HG03060 (cell line): ENCODE measurements around the gene LRRC3.

ENCODE experiments used
- ATAC-seq: cut with Tn5 transposase; IDR thresholded peaks from one replicate; pipeline ENCODE4 v1.9.1; 2021; ENCODE audit warnings: low read depth, moderate number of reproducible peaks; ENCODE audit not compliant: unreplicated experiment

The LRRC3 gene

DNA sequence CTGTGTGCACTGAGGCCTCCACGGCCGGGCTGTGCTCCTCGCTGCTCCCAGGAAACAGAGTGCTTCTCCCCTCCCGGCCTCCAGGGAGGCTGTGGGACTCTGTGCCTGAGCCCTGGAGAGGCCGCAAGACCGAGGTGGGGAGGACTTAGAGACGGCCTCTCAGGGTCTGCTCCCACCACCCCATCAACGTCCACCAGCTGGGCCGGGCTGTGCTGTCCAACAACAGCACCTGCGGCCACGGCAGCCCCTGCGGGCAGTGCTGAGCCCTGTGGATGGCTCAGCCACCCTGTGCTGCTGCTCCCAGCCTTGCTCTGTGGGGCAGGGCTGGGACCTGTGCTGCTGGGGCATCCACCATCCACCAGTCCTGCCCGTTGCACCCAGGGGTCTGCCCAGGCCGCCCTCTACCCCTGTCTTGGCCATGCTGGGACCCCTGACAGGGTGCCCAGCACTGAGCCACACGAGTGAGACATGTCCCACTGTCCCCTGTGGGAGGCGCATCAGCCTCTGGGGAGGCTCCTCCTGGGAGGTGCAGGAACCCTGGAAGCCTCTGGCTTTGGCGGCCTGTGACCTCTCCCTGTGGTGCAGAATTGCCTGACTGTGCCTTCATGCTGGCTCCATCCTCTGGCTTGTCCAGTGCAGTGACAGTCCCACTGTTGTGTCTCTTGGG lies 31.2 kb upstream of the LRRC3 start:
- no peak for ATAC-seq

DNA sequence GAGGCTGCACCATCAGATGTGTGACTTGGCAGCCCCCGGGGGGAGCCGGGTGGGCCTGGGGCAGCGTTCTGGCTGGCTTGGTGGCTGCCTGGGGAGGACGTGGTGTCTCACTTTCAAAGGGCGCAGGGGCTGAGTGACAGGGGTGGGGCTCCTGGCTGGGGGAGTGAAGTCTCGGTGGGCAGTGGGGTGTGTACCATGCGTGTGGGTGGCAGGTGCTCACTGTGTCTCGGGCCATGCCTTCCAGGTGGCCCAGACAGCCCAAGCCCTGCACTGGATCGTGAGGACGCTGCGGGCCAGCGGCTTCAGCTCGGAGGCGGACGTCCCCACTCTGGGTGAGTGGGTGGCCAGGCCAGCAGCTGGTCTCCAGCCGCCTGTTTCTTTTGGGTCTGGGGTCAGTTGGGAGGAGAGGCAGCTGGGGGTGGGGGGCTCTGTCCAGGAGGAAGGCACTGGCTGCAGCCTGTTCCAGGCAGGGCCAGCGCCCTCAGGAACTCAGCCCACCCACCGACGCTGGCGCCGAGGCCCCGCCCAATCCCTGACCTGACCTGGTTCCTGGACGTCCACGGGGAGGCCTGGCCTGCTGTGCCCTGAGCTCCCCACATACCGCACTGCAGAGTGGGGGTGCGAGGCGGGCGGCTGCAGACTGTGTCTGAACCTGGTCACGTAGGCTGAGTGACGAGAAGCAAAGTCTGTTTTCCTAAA lies 30.6 kb upstream of the LRRC3 start:
- no peak for ATAC-seq

DNA sequence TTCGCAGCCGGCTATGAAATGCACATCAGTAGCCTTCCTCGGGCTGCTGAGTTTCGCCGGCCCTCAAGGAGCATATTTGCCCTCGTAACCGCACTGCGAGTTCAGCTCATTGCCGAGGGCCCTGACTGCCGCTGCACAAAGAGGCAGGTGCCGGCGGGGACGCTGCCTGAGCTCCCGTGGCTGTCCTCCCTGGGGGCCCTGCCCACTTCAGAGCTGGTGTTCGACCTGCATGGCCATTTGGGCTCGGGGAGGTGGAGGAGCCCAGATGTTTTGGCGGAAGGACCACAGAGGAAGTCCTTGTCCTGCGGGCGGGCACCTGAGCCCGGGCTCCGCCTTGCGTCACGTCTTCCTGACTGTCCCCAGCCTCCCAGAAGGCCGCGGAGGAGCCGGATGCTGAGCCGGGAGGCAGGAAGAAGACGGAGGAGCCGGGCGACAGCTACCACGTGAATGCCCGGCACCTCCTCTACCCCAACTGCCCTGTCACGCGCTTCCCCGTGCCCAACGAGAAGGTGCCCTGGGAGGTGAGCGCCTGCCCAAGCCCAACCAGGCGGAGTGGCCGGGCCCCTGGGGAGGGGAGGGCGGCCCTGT lies 29.9 kb upstream of the LRRC3 start:
- no peak for ATAC-seq

DNA sequence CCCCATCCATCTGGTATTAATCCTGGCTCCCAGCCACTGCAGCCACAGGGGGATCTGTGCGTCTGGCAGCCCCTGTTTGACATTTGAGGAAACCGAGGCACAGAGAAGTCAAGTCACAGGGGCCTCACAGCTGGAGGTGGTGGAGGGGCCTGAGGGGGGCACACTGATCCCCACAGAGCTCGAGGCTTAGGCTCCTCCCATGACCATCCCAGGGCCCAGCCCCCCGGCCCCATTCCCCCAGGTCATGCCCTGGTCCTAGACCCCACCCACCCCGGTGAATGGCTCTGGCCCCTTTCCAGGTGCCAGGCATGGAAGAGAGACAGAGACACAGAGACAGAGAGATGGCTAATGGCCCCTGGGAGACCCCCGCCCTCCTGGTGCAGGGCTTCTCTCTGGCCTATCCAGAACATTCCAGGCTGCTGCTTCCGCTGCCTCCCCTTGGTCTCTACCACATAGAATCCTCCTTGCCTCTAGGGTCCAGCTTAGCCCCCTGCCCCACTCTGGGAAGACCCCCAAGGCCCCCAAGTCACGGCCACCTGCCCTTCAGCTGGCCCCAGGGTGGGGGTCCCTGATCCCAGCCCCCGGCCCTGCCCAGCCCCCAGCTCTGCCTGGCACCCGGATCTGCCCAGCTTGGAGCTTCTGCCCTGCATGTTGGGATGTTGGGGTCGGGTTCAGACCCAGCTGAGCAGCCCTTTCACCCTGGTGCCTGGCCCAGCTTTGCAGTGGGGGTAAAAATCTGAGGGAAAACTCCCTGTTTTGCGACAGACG lies 29.2 kb upstream of the LRRC3 start:
- no peak for ATAC-seq

DNA sequence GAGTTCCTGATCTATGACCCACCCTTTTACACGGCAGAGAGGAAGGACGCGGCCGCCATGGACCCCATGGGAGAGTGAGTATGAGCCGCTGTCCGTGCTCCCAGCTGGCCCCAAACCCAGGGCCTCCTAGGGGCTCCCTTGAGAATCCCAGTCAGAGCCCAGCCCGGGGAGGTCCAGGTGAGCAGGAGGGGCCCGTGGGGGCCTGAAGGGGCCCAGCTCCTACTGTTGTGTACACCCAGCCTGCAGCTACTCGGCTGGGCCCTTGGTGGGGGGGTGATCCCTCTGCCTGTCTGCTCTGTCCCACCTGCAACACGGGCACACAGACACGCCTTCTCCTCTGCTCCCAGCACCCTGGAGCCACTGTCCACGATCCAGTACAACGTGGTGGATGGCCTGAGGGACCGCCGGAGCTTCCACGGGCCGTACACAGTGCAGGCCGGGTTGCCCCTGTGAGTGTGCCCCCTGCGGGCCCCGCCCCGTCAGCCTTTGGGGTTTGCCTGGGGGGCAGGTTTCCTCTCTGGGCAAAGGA lies 28.6 kb upstream of the LRRC3 start:
- ATAC-seq: no peak

- ATAC-seq: no peak
Observed at GRCh38 chr21:44427241-44428120, 27.8 kb upstream of the LRRC3 start.

DNA sequence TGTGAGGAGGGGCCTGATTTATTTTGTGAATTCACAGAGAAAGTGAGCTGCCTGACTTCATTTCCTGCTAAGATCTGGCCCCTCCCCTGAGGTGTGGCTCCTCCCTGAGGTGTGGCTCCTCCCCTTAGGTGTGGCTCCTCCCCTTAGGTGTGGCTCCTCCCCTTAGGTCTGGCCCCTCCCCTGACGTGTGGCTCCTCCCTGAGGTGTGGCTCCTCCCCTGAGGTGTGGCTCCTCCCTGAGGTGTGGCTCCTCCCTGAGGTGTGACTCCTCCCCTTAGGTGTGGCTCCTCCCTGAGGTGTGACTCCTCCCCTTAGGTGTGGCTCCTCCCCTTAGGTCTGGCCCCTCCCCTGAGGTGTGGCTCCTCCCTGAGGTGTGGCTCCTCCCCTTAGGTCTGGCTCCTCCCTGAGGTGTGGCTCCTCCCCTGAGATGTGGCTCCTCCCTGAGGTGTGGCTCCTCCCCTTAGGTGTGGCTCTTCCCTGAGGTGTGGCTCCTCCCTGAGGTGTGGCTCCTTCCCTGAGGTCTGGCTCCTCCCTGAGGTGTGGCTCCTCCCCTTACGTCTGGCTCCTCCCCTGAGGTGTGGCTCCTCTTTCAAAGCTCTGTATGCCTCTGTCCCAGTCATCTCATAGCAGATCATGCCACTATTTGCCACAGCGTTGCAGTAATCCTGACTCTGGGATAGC lies 26.9 kb upstream of the LRRC3 start:
- ATAC-seq: no peak

GRCh38 chr21:44429894-44430293 lies 25.4 kb upstream of the LRRC3 start:
- no peak for ATAC-seq

GRCh38 chr21:44431300-44431699 lies 24.0 kb upstream of the LRRC3 start:
- no peak for ATAC-seq

DNA sequence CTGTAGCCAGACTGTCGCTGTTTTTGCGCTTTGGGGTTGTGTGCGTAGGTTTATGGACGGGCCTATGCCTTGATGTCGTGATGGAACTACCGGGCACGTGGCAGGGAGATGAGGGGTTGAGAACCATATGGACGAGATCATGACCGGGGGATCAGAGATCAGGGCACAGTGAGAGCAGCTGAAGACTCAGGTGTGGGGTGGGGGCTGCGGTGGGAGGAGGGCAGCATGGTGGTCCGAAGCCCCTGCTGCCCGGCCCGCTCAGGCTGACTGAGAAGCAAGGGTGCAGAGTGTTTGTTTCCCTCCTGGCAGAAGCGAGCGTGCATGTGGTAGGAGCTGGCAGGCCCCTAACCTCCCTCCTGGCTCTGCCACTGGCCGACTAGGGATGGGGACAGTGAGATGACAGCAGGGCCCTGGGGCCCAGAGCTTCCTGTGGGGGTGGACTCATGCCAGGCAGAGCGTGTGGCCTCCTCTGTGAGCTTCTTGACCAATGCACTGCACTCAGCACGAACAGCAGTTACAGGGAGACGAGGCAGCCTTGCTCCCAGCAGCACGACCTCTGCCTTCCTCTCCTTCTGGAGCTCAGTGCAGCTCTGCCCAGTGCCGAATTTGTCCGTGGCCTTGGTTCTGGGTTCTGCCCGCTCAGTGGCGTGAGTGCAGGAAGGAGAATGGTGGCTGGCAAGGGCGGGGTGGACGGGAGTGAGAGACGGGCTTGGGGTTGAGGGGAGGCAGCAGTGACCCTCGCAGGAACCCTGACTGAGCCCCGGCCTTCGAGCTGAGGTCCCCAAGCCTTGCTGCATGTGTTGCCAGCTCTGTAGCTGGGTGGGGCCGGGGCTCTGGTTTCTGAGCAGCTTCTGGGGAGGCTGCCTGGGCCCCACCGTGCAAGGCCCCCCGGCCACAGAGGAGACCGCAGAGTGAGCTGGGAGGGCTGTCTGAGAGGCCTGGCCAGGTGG lies 22.2 kb upstream of the LRRC3 start:
- no peak for ATAC-seq

DNA sequence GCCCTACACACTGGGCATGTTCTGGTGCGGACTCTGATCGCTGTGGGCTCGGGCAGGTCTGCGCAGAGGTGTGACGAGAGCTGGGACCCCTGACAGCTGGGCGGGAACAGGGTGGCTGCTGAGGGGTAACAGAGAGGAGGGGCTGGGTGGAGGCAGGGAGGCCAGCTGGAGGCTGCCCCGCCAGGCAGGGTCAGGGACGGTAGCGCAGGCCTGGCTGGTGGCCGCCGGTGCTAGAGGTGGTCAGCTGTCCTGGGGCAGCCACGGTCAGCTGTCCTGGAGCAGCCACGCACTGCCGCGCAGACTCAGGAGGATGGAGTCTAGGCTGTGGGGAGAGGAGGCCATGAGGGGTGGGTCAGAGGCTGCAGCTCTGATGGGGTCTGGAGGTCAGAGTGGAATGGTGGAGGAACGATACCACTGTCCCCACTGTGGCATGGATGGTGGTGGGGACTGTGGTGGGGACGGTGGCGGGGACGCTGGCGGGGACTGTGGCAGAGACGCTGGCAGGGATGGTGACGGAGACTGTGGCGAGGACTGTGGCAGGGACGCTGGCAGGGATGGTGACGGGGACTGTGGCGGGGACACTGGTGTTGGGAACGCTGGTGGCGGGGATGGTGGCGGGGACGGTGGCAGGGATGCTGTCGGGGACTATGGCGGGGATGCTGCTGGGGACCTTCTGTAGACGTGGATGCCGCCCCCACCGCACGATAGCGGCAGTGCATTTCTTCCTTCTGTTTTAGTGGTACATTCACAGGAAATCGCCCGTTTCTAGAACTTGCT lies 21.3 kb upstream of the LRRC3 start:
- ATAC-seq: no peak

DNA sequence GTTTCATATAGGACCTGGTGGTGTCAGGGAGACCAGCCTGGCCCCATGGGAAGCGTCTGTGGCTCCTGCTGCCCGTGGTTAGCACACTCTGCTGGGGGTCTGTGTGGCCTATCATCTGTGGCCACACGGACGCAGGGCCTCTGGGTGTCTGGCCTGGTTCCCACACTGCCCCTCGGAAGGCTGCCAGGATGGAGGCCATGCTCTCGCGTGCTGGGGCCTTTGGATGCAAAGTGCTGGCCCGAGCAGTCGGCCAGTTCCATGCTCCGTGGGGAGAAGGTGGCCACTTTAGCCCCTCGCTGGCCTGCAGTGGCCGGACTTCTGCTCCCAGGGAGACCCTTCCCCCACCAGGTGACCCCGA lies 20.8 kb upstream of the LRRC3 start:
- ATAC-seq: no peak

DNA sequence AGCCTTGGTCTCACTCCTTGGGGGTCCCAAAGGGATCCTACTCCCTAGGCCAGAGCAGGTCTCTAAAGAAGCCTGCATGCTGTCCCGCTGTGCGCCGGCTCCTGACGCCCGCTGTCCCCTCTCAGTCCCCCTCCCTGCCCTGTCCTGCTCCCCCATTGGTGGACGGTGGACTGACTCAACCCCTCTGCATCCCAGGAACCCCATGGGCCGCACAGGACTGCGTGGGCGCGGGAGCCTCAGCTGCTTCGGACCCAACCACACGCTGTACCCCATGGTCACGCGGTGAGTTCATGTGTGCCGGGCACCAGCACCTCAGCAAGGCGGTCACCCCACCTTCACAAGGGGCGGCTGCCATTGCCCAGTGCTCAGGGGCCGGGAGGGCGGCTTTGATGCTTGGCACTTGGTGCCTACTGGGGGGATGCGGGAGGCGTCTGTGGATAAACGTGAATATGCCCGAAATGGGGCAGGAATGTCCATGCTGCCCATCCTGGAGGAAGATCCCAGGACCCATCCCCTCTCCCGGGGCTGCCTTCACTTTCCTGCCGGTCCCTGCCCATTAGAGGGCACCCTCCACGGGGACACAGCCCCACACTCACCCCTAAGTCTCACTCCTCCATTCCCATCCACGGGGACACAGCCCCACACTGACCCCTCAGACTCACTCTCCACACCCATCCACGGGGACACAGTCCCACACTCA lies 20.2 kb upstream of the LRRC3 start:
- ATAC-seq: no peak

- ATAC-seq: no peak
Observed at GRCh38 chr21:44436111-44436611, 19.1 kb upstream of the LRRC3 start.

GRCh38 chr21:44436958-44437357 lies 18.4 kb upstream of the LRRC3 start:
- ATAC-seq: no peak

DNA sequence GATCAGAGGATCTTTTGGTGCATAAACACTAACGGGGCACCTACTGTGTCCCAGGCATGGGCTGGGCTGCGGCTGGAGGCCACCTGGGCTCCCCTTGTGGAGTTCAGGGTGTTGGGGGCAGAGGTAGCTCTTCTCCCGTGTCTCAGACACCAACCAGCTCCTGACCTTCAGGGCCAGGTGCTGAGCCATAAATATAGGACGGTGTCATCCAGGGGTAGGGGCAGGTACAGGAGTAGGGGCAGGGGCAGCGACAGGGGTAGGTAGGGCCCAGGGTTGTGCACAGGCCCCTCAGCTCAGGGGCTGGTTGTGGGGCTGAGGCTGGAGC lies 18.0 kb upstream of the LRRC3 start:
- no peak for ATAC-seq
